ENCODE results near the gene PPCDC.

DNA sequence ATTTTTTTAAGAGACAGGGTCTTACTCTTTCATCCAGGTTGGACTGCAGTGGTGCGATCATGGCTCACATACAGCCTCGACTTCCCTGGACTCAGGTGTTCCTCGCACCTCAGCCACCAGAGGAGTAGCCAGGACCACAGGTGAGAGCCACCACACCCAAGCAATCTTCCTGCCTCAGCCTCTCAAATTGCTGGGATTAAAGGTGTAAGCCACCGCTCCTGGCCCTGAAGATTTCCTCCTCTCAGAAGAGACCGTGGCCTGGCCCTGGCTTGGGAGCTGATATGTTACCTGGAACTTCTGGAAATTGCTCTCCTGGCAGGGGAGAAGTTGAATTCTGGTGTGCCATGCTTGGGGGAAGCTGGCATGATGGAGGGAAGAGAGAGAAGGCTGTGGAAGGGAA, 36.2 kb downstream of the PPCDC start:
- TF ChIP-seq, protein P1, sequence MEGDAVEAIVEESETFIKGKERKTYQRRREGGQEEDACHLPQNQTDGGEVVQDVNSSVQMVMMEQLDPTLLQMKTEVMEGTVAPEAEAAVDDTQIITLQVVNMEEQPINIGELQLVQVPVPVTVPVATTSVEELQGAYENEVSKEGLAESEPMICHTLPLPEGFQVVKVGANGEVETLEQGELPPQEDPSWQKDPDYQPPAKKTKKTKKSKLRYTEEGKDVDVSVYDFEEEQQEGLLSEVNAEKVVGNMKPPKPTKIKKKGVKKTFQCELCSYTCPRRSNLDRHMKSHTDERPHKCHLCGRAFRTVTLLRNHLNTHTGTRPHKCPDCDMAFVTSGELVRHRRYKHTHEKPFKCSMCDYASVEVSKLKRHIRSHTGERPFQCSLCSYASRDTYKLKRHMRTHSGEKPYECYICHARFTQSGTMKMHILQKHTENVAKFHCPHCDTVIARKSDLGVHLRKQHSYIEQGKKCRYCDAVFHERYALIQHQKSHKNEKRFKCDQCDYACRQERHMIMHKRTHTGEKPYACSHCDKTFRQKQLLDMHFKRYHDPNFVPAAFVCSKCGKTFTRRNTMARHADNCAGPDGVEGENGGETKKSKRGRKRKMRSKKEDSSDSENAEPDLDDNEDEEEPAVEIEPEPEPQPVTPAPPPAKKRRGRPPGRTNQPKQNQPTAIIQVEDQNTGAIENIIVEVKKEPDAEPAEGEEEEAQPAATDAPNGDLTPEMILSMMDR (IDR thresholded peaks at IDR 0.05): no peak
- TF ChIP-seq POLR2A (IDR thresholded peaks at IDR 0.05): no peak
